IMR-90 (cell line): ENCODE results near the gene TBC1D22A. TPM values are rescaled to one million over a fixed set of nuclear protein-coding genes. Genes with fewer than 3 reads are reported as not detected.
A peak's percentile ranks its signal among the peaks of the same experiment; 100 is the strongest.

ENCODE experiments used
- ATAC-seq: fragments of 200-7000 bp; cut with Tn5 transposase; 2 replicates; pipeline ENCODE4 v1.9.1; 2020; ENCODE audit warnings: low read depth, mild to moderate bottlenecking, moderate library complexity
- BruUV-seq: library from RNA; stranded (reverse); fragments of 400-500 nt; replicated peaks from 2 replicates; lab custom pipeline; 2021; lab: Mats Ljungman, UMichigan
- CTCF ChIA-PET: fragments of 300-600 bp; formaldehyde crosslinking; extraction: SDS; loops from one replicate; lab custom pipeline; 2021; ENCODE audit warnings: antibody characterized with exemption; lab: Yijun Ruan, JAX
- POLR2A ChIA-PET: fragments of 300-600 bp; sonication (Branson Sonifier 250); formaldehyde crosslinking; loops from one replicate; lab custom pipeline; 2022; ENCODE audit warnings: antibody characterized with exemption; ENCODE audit not compliant: unreplicated experiment; lab: Charles Lee
- DNase-seq: peaks from one replicate; pipeline ENCODE4 v3.0.0; 2013
- H2AFZ ChIP-seq: replicated peaks from 2 replicates; pipeline ENCODE3; 2013; ENCODE audit warnings: low read length, mild to moderate bottlenecking; ENCODE audit not compliant: poor library complexity
- H2AK5ac ChIP-seq: 2 replicates; pipeline ENCODE4 v1.6.1; 2013; ENCODE audit warnings: low read depth, low read length, inconsistent platforms
- H2AK9ac ChIP-seq: replicated peaks from 2 replicates; pipeline ENCODE3; 2013; ENCODE audit warnings: mild to moderate bottlenecking, low read depth, low read length, moderate library complexity; ENCODE audit not compliant: poor library complexity
- H2BK120ac ChIP-seq: 2 replicates; pipeline ENCODE4 v1.6.1; 2013; ENCODE audit warnings: low read depth, low read length, inconsistent platforms
- H2BK15ac ChIP-seq: 3 replicates; pipeline ENCODE4 v1.6.1; 2013; ENCODE audit warnings: low read depth, low read length, inconsistent platforms
- H2BK20ac ChIP-seq: 2 replicates; pipeline ENCODE4 v1.6.1; 2013; ENCODE audit warnings: low read depth, mild to moderate bottlenecking, inconsistent platforms, low read length, moderate library complexity
- H2BK5ac ChIP-seq: 2 replicates; pipeline ENCODE4 v1.6.1; 2013; ENCODE audit warnings: mild to moderate bottlenecking, low read depth, low read length, inconsistent platforms; ENCODE audit not compliant: poor library complexity, severe bottlenecking
- H3K14ac ChIP-seq: replicated peaks from 2 replicates; pipeline ENCODE4 v1.6.1; 2013; ENCODE audit warnings: low read depth, low read length, inconsistent platforms
- H3K18ac ChIP-seq: 2 replicates; pipeline ENCODE4 v1.6.1; 2013; ENCODE audit warnings: low read depth, low read length, control low read depth
- H3K23ac ChIP-seq: 2 replicates; pipeline ENCODE4 v1.6.1; 2013; ENCODE audit warnings: low read depth, low read length, inconsistent platforms
- H3K27ac ChIP-seq: 2 replicates; pipeline ENCODE4 v1.5.1; 2013; ENCODE audit warnings: mild to moderate bottlenecking, control low read depth, low read length; ENCODE audit not compliant: insufficient read depth
- H3K27me3 ChIP-seq: 2 replicates; pipeline ENCODE4 v1.6.1; 2013; ENCODE audit warnings: low read length; ENCODE audit not compliant: control insufficient read depth, insufficient read depth
- H3K36me3 ChIP-seq: 2 replicates; pipeline ENCODE4 v1.6.1; 2013; ENCODE audit warnings: low read length, mixed read lengths; ENCODE audit not compliant: control insufficient read depth, insufficient read depth
- H3K4ac ChIP-seq: 2 replicates; pipeline ENCODE4 v1.6.1; 2013; ENCODE audit warnings: low read depth, low read length, inconsistent platforms
- H3K4me1 ChIP-seq: 2 replicates; pipeline ENCODE4 v1.6.1; 2013; ENCODE audit warnings: low read length, mixed read lengths; ENCODE audit not compliant: control insufficient read depth, insufficient read depth
- H3K4me2 ChIP-seq: 2 replicates; pipeline ENCODE4 v1.6.1; 2013; ENCODE audit warnings: low read depth, mild to moderate bottlenecking, control low read depth, low read length, moderate library complexity
- H3K4me3 ChIP-seq: 2 replicates; pipeline ENCODE4 v1.5.1; 2013; ENCODE audit warnings: low read depth, mild to moderate bottlenecking, control low read depth, low read length, moderate library complexity; ENCODE audit not compliant: insufficient read depth
- H3K56ac ChIP-seq: 2 replicates; pipeline ENCODE4 v1.6.1; 2013; ENCODE audit warnings: low read length, inconsistent platforms; ENCODE audit not compliant: insufficient read depth; ENCODE audit errors: extremely low read depth
- H3K79me1 ChIP-seq, 2 experiments: 2 replicates each; pipeline ENCODE4 v1.6.1; 2013; ENCODE audit warnings: low read length in 2 of 2, inconsistent platforms in 1 of 2, low read depth in 1 of 2
- H3K9ac ChIP-seq: 2 replicates; pipeline ENCODE4 v1.6.1; 2013; ENCODE audit warnings: low read depth, low read length, control low read depth
- H3K9me1 ChIP-seq: 2 replicates; pipeline ENCODE4 v1.6.1; 2013; ENCODE audit warnings: low read length, inconsistent platforms; ENCODE audit not compliant: insufficient read depth
- H3K9me3 ChIP-seq: 2 replicates; pipeline ENCODE4 v1.6.1; 2013; ENCODE audit warnings: low read length; ENCODE audit not compliant: control insufficient read depth, insufficient read depth
- H4K20me1 ChIP-seq: 2 replicates; pipeline ENCODE4 v1.6.1; 2013; ENCODE audit warnings: low read length, inconsistent platforms; ENCODE audit not compliant: insufficient read depth
- H4K5ac ChIP-seq: 2 replicates; pipeline ENCODE4 v1.6.1; 2013; ENCODE audit warnings: mild to moderate bottlenecking, low read depth, low read length, control low read depth
- H4K8ac ChIP-seq, 2 experiments: 2 replicates each; pipeline ENCODE4 v1.6.1; 2013; ENCODE audit warnings: low read depth in 2 of 2, low read length in 2 of 2, control low read depth in 1 of 2, inconsistent platforms in 1 of 2
- H4K91ac ChIP-seq: 2 replicates; pipeline ENCODE4 v1.6.1; 2013; ENCODE audit warnings: low read depth, low read length, inconsistent platforms; ENCODE audit not compliant: insufficient read depth
- BHLHE40 ChIP-seq: fragments of 150-350 bp; IDR thresholded peaks from 2 replicates; pipeline ENCODE4 v1.6.1; 2016; ENCODE audit warnings: mild to moderate bottlenecking, low read depth, low read length
- CEBPB ChIP-seq: IDR thresholded peaks from 2 replicates; pipeline ENCODE4 v1.6.1; 2012; ENCODE audit warnings: low read depth, low read length, improper control_type of control experiment
- MXI1 ChIP-seq: IDR thresholded peaks from 2 replicates; pipeline ENCODE4 v1.6.1; 2012; ENCODE audit warnings: low read depth, mild to moderate bottlenecking, low read length, moderate library complexity, borderline replicate concordance
- POLR2A ChIP-seq: IDR thresholded peaks from 2 replicates; pipeline ENCODE4 v1.6.1; 2012; ENCODE audit warnings: mild to moderate bottlenecking, low read depth, low read length
- RCOR1 ChIP-seq: IDR thresholded peaks from 2 replicates; pipeline ENCODE4 v1.6.1; 2012; ENCODE audit warnings: mild to moderate bottlenecking, low read length, improper control_type of control experiment; ENCODE audit not compliant: insufficient replicate concordance
- SMC3 ChIP-seq: fragments of 150-350 bp; IDR thresholded peaks from 2 replicates; pipeline ENCODE4 v1.6.1; 2016; ENCODE audit warnings: low read depth, mild to moderate bottlenecking, antibody characterized with exemption, low read length, moderate library complexity
- WGBS, 2 experiments: methylation state at CpG; one replicate each; pipeline versions ENCODE4 v1.1.5 to v1.1.7; 2013; ENCODE audit warnings: missing lambda C conversion rate in 2 of 2; ENCODE audit not compliant: insufficient read length in 1 of 2; ENCODE audit errors: extremely low coverage in 2 of 2; 5-methylcytosine and 5-hydroxymethylcytosine counted together
- dilution Hi-C: fragments of 300-500 bp; cut with HindIII; formaldehyde crosslinking; loops from one replicate; pipeline ENCODE4 v1.14.3; 2018; ENCODE audit warnings: low sequenced_read_pairs; ENCODE audit not compliant: unreplicated experiment
- in situ Hi-C: fragments of 300-500 bp; cut with MboI; formaldehyde crosslinking; loops from 3 replicates; pipeline ENCODE4 v1.14.3; 2019; ENCODE audit warnings: low sequenced_read_pairs, inconsistent platforms, mixed read lengths
- intact Hi-C: fragments of 100-400 bp; cut with micrococcal nuclease; formaldehyde crosslinking; loops from 2 replicates; pipeline ENCODE4 v1.10.0; 2022
- polyA plus RNA-seq, 3 experiments: library from polyadenylated mRNA; depleted of rRNA; stranded (reverse); fragments of >200 nt; gene quantifications; 2 replicates each; pipeline ENCODE4 v1.2.3, GENCODE V29; 2012; ENCODE audit warnings: low replicate concordance in 1 of 3
- total RNA-seq: library from RNA; depleted of rRNA; stranded (reverse); fragments of >200 nt; gene quantifications from 2 replicates; pipeline ENCODE4 v1.2.3, GENCODE V29; 2012

Gene TBC1D22A
- total and polyA plus RNA-seq, 2 of the 4 experiments (the other 2 are of a cell fraction): 9.0 to 16.7 TPM

GRCh38 chr22:47110817-47111443 is 348.5 kb downstream of the TBC1D22A start:
- dilution Hi-C loops (no loop called here), in situ Hi-C loops (no loop called here), intact Hi-C loops (no loop called here)
- Histone ChIP-seq H3K27ac (peak overlapping the region; percentile 82), H2AK9ac (peak overlapping the region; percentile 7), H2BK120ac (no peak overlapping the region; the same call in 1 of the 2 replicates), H3K56ac (peak overlapping the region; percentile 4; the same call in 1 of the 2 replicates), H3K79me1 (0 out of 4 replicates have a peak, but pooled peaks cover 0 to 6% of the 10 kb centered on the region in 2 experiments), H2BK20ac (peak overlapping the region; percentile 13; the same call in 1 of the 2 replicates), H4K91ac (peak overlapping the region; percentile 55; the same call in 1 of the 2 replicates), H2BK15ac (no peak overlapping the region), H3K9me3 (no peaks in the 10 kb centered on the region), H3K9me1 (peaks cover 14% of the 10 kb centered on the region), H2AK5ac (peak overlapping the region; percentile 75), H4K5ac (peak overlapping the region; percentile 56), H3K27me3 (no peaks in the 10 kb centered on the region), H3K36me3 (peaks cover 2% of the 10 kb centered on the region; the same call in 1 of the 2 replicates), H3K9ac (peak overlapping the region; percentile 18; the same call in 1 of the 2 replicates), H3K4me1 (peaks cover 16% of the 10 kb centered on the region), H3K23ac (no peak overlapping the region), H3K4ac (peak overlapping the region; percentile 54; the same call in 1 of the 2 replicates), H2BK5ac (peak overlapping the region; percentile 37), H3K4me3 (no peak overlapping the region), H2AFZ (peak overlapping the region; percentile 4), H4K20me1 (no peaks in the 10 kb centered on the region; the same call in 1 of the 2 replicates), H4K8ac (0 out of 4 replicates have a peak overlapping the region, but pooled peaks of 1 of the 2 experiments have one; percentile 31), H3K14ac (no peak overlapping the region), H3K18ac (peak overlapping the region; percentile 40), H3K4me2 (peak overlapping the region; percentile 8; the same call in 1 of the 2 replicates)
- no peak for TF ChIP-seq MXI1
- no peak for TF ChIP-seq SMC3
- no peak for TF ChIP-seq RCOR1
- TF ChIP-seq POLR2A: no peak
- TF ChIP-seq CEBPB: peak; percentile 31; the same call in 1 of the 2 replicates
- TF ChIP-seq BHLHE40: peak; percentile 36
- POLR2A ChIA-PET: interaction anchor here (0.5 kb wide), 1 partner anchor 12 kb away, joined by 3 read pairs; no protein-coding TSS in a partner anchor
- CTCF ChIA-PET: no interaction called here
- BruUV-seq: no TSS peak
- WGBS, 2 experiments: 93% methylated on average over 9 of the region's 18 CpGs; no CpG with 5 or more reads in 1 of the 2 experiments
- DNase-seq (peak; percentile 61), ATAC-seq (peak; percentile 69)
